ENCODE results near the gene MPDZ.

MPDZ gene

GRCh38 chr9:13070612-13071595 lies 208.6 kb downstream of the MPDZ start:
- DNase-seq, result no peak

GRCh38 chr9:13069498-13069897 lies 210.0 kb downstream of the MPDZ start:
- no peak for DNase-seq

DNA sequence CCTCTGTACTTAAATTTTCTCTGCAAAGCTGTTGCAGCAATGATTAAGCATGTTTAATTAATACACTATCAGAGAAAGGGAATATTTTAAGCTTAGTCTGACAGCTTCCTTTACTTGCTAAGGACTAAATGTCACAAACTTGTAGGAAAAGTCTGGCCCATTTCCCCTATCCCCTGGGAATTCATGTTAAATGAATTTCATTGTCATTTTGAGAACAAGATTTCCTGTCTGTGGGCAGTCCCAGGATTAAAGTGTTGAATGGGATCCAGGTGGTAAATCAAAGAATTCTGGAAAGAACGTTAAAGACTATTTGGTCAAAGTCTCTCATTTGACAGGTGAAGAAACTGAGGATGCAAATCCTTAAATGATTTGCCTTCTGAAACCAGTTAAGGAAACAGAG lies 214.8 kb downstream of the MPDZ start:
- no peak for DNase-seq

DNA sequence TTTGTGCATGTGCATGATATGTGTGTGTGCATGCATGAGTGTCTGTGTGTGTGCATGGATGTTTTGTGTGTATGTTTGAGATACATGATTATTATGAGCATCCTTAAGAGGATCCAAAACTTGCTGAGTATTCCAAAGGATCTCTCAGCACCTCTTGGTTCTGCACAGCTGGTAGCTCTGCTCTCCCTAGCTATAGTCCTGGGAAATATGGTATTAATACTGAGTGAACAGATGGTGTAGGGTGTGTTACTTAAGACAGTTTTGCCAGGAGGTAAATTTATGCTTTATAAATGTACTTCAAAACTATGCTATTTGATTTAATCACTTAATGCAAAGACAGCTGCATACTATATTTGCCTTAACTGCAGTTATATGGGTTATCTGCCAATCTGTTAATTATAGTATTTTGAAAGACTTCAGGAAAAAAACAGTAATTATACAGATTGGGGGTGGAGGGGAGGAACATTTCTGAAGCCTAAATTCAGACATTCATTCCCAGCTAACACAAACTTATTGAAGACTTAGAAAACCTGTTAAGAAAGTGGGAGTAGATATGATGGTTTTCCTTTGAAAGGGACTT lies 215.5 kb downstream of the MPDZ start:
- no peak for DNase-seq

- no peak for DNase-seq
Observed at GRCh38 chr9:13061390-13061789, 218.1 kb downstream of the MPDZ start.

Measured in SHP77 (cell line).